GM10266 (cell line): ENCODE measurements around the gene EDAR.
A peak's percentile ranks its signal among the peaks of the same experiment; 100 is the strongest.

Experiments used
- DNase-seq: peaks from one replicate; pipeline ENCODE4 v3.0.0; 2012; ENCODE audit errors: extremely low spot score
- CTCF ChIP-seq: IDR thresholded peaks from 2 replicates; pipeline ENCODE4 v1.5.1; 2012; ENCODE audit warnings: mild to moderate bottlenecking, low read depth; ENCODE audit not compliant: control insufficient read depth, insufficient read depth; ENCODE audit errors: missing control alignments

EDAR gene

GRCh38 chr2:108928660-108929377 lies 60.2 kb downstream of the EDAR start:
- DNase-seq: no peak
- TF ChIP-seq CTCF: no peak

DNA sequence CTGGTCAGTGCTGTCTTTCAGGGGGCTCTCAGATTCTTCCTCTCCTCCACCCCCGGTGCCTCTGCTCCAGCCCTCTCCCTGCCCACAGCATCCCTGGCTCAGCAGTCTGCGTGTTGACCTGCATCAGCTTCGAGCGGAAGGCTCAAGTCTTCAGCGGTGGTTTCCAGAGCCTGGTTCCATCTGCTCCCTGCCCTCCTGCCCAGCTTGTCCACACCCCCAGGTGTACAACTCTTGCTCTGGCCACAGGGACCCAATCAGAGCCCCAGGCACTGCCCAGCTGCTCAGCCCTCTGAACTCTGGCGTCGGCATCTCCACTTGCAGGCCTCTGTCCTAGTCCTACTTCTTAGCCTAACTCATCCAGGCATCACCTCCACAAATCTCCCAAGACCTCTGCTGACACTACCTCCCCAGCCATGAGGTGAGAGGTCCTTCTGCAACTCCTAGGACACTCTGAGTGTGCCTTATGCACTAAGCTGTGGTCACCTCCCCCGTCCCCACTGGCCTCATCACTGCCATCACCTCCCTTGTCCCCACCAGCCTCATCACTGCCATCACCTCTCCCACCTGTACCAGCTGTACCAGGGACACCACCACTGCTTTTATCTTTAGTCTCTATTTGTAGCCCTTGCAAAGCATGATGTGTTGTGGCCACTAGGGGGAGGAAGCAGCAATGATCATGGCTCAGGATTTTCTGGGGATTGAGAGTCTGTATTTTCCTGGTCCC lies 60.9 kb downstream of the EDAR start:
- peak; percentile 77 for TF ChIP-seq CTCF
- peak; percentile 62 for DNase-seq

DNA sequence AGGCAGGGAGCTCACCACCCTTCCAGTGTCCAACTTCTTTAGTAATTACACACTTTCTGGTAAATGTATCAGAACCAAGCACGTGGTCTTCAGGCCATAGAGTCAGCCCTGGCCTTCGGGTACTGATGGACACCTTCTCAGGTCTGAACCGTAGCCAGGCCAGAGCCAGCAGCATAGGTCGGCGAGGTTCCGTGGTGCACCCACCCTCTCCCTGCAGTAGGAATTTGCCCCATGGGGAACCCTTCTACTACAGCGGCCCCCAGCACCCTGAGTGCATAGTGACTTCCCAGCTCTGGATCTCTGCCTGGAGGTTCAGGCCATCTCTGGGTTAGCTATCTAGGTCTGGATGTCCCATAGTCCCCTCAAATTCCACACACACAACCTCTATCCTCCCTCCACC lies 61.6 kb downstream of the EDAR start:
- TF ChIP-seq CTCF: no peak
- DNase-seq: no peak

DNA sequence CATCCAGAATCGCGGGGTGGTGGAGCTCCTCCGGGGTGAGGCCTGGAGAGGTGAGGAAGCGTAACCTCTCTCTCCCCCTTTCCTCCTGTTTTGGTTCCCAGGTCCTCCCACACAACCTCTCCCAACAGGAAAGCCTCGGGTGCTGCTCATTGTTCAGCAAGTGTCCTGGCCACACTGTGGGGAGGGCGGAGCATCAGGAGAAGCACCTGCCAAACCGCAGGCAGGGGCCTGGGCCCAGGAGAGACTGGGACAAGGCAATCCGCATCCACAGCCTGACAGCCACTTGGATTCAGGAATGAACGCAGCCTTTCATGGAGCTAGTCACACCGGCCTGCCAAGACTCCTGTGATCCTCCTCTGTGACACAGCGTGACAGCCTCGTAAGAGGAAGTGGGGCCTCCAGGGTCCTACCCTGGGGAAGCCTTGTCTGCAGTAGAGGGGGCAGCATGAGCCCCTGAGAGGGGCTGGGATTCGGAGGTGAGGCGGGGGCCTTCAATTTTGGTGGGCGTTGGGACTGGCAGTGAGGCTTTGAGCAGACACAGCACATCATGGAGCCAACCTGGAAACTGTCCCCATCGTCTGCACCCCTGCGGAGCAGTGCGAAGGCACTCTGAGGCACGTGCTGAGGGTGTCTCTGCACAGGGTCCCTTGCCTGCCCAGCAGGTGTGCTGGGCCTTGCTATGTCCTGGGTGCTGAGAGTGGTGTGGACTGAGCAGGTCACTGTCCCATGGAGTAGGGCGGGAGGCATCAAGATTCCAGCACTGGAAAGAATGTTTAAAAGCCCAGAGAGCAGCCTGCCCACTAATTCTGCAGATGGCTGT lies 62.2 kb downstream of the EDAR start:
- TF ChIP-seq CTCF: no peak
- DNase-seq: no peak

DNA sequence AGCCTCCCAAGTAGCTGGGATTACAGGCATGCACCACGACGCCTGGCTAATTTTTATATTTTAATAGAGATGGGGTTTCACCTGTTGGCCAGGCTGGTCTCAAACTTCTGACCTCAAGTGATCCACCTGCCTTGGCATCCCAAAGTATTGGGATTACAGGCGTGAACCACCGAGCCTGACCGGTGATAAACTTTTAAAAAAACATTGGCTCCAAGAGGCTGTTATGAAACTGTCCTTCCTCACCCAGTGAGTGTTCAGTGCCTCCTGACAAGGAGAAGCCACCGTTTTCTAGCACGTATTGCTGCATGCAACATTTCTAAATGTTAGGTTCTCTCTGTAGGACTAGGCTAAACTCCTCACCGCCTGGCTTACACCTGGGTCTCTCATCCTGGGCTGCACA lies 63.3 kb downstream of the EDAR start:
- no peak for TF ChIP-seq CTCF
- no peak for DNase-seq

GRCh38 chr2:108925286-108925685 lies 63.7 kb downstream of the EDAR start:
- no peak for DNase-seq
- no peak for TF ChIP-seq CTCF

DNA sequence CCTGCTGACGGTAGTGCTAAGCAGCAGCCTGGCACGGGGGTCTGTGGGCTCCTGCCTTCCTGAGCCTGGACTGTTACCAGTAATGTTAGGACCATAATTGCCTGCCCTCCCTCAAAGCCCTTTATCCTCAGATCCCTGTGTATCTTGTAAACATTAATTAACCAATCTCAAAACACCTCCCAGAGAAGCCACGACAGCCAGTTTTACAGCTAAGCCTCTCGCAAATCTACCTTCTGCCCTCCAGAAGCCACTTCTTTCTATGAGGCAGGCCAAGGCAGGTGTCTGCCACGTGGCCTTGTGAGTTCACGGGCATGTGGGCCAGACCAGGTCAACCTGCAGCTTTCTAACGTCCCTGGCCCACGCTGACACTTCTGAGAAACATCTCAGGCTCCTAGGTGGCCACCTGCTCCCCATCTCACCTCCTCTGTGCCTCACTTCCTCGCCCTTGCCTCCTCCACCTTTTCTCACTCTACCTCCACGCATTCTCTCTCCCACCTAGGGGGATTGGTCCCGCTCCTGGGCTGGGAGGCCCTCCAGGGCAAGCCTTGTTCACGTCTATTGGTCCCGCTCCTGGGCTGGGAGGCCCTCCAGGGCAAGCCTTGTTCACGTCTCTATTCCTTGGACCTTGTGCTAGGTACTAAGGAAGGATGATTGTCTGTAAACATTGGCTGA lies 64.3 kb downstream of the EDAR start:
- DNase-seq: no peak
- no peak for TF ChIP-seq CTCF
